Measurements from ENCODE around the gene GSTM3. TPM values are rescaled to one million over a fixed set of nuclear protein-coding genes. Genes with fewer than 3 reads are reported as not detected.
"Not testable (repeated sequence)": the region's sequence is repeated elsewhere in the genome, so short reads cannot be mapped to it uniquely, and the experiment has no call there.

Gene GSTM3
- total RNA-seq, 5 donors from 2014 or later (not counting 1 experiment from before 2014, with no cell fraction given) = 8.4 to 17.1 (median 10.3) TPM

DNA sequence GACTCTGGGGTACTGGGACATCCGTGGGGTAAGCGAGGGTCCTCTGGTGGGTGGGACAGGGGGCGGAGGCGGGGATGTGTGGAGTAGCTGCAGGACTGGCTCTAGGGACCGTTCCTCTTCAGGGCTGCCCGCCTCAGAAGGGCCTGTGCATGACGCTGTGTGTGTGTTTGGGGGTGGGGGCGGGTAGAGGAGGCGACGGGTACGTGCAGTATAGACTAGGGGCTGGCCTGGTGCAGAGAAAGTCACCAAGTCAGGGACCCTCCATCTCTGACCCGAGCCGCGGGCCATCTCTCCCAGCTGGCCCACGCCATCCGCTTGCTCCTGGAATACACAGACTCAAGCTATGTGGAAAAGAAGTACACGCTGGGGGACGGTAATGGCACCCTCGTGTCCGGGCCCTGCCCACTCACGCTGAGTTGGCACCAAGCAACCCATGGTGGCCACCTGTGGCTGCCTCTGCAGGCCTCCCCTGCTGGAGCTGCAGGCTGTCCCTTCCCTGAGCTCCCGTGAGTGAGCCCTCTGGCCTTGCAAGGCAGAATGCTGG is 28.4 kb downstream of the GSTM3 start:
- 87% methylated on average over 19 of the region's 22 CpGs for WGBS (ENCODE audit: insufficient coverage)
- H3K27me3 ChIP-seq (replicated peaks in 1 of 2; ENCODE audit: control insufficient read depth in 2 of 2, extremely low read depth in 1 of 2, insufficient read depth in 2 of 2, low read length in 1 of 2) = peaks cover 0 to 25% of the 10 kb centered on the region in 2 experiments
- no peak overlapping the region for H3K27ac ChIP-seq (ENCODE audit: low read length)
- no peak overlapping the region for H3K4me3 ChIP-seq (ENCODE audit: control insufficient read depth in 1 of 2, extremely low read depth in 1 of 2, low read length in 1 of 2)
- H3K36me3 Mint-ChIP-seq = peaks cover 14% of the 10 kb centered on the region
- ChIA-PET CTCF (no interaction called here), POLR2A (no interaction called here)
- H3K9me3 Mint-ChIP-seq = peaks cover 8 to 17% (median 16%) of the 10 kb centered on the region in 3 donors
- peaks cover 0 to 1% (median 0%) of the 10 kb centered on the region in 3 donors for H3K4me1 Mint-ChIP-seq
- H3K4me3 Mint-ChIP-seq = peak overlapping the region in 1 of 3 donors; percentile 44
- H3K9me3 ChIP-seq = no peaks in the 10 kb centered on the region
- no peak overlapping the region for H3K27ac Mint-ChIP-seq
- no peaks in the 10 kb centered on the region for H3K36me3 ChIP-seq (ENCODE audit: control insufficient read depth in 2 of 2, extremely low read depth in 1 of 2, insufficient read depth in 1 of 2, low read length in 1 of 2)
- H3K27me3 Mint-ChIP-seq = peaks cover 15 to 17% of the 10 kb centered on the region in 2 donors
- DNase-seq (no peak), ATAC-seq (replicated peaks in 1 of 4) (no peak)
- H3K4me1 ChIP-seq (ENCODE audit: control insufficient read depth in 1 of 2, extremely low read depth in 1 of 2, insufficient read depth in 2 of 2, low read length in 2 of 2) = peaks cover 0 to 7% of the 10 kb centered on the region in 2 experiments

DNA sequence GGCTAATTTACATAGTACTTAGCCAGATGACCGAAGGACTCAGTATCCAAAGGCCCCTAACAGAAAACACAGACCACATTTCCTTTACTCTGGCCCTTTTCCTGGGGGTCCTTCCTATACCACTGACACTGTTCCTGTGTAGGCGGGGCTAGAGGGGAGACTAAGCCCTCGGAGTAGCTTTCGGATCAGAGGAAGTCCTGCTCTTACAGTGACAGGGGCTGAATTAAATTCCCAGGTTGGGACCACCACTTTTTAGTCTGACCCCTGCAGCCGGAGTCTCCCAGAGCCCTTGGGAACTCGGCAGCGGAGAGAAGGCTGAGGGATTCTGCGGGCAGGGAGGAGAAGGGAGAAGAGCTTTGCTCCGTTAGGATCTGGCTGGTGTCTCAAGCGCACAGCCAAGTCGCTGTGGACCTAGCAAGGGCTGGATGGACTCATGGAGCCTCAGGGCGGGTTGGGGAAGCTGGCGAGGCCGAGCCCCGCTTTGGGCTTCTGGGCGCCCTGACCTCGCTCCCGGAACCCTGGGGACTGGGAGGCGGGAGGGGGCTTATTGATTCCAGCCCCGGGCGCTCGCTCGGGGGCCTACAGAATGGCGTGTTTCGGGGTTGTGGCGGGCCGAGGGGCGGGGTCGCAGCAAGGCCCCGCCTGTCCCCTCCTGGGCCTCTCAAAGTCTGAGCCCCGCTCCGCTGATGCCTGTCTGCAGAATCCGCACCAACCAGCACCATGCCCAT is 29.1 kb downstream of the GSTM3 start, which contains the start of gene GSTM5:
TSS of gene GSTM5 (plus strand) at position 659 of the 728 bp plus-strand sequence. CDS start at position 721, 62 bp downstream.
- 64% methylated on average over 24 of the region's 33 CpGs for WGBS (ENCODE audit: insufficient coverage)
- H3K27ac ChIP-seq (ENCODE audit: low read length); POLR2A ChIA-PET; H3K36me3 ChIP-seq (ENCODE audit: control insufficient read depth in 2 of 2, extremely low read depth in 1 of 2, insufficient read depth in 1 of 2, low read length in 1 of 2); H3K4me1 ChIP-seq (ENCODE audit: control insufficient read depth in 1 of 2, extremely low read depth in 1 of 2, insufficient read depth in 2 of 2, low read length in 2 of 2); H3K4me1 Mint-ChIP-seq; H3K9me3 ChIP-seq; H3K4me3 ChIP-seq (ENCODE audit: control insufficient read depth in 1 of 2, extremely low read depth in 1 of 2, low read length in 1 of 2); CTCF ChIA-PET: not testable (repeated sequence)
- H3K27ac Mint-ChIP-seq = peak within 1 kb of the TSS in 1 of 2 donors; percentile 84
- ATAC-seq (replicated peaks in 1 of 4) (peak in 2 of 4 experiments; percentile 40 to 55), DNase-seq (peak in 5 of 35 experiments; percentile 1 to 9 (median 5))
- H3K9me3 Mint-ChIP-seq = peaks cover 8 to 17% (median 16%) of the 10 kb centered on the region in 3 donors
- H3K27me3 Mint-ChIP-seq = peaks cover 15 to 17% of the 10 kb centered on the region in 2 donors
- H3K4me3 Mint-ChIP-seq = peak within 1 kb of the TSS in 2 of 3 donors; percentile 44 to 80
- H3K27me3 ChIP-seq (replicated peaks in 1 of 2; ENCODE audit: control insufficient read depth in 2 of 2, extremely low read depth in 1 of 2, insufficient read depth in 2 of 2, low read length in 1 of 2) = peaks cover 0 to 21% of the 10 kb centered on the region in 2 experiments
- H3K36me3 Mint-ChIP-seq = peaks cover 14% of the 10 kb centered on the region

DNA sequence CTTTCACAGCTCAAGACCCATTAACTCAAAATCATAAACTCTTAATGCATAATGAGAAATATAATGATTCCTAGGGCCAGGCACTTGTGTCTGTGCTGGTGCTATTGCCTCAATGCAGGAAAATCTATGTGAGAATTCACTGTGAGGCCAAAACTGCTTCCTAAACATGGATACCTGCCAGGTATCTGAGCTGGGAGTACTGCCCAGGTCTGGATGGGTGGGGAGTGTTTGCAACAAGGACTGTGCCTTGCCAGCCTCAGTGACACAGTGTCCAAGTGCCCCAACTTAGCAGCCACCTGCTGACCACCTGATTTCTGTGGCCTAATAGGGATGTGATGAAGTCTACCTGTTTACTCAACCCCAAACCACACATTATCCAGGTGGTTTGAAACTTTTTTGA is 31.0 kb downstream of the GSTM3 start:
- CTCF ChIA-PET; ATAC-seq (replicated peaks in 1 of 4); H3K9me3 ChIP-seq; H3K4me3 ChIP-seq (ENCODE audit: control insufficient read depth in 1 of 2, extremely low read depth in 1 of 2, low read length in 1 of 2); DNase-seq; H3K4me1 ChIP-seq (ENCODE audit: control insufficient read depth in 1 of 2, extremely low read depth in 1 of 2, insufficient read depth in 2 of 2, low read length in 2 of 2); H3K4me1 Mint-ChIP-seq; H3K27ac ChIP-seq (ENCODE audit: low read length); H3K4me3 Mint-ChIP-seq; H3K27ac Mint-ChIP-seq; H3K36me3 ChIP-seq (ENCODE audit: control insufficient read depth in 2 of 2, extremely low read depth in 1 of 2, insufficient read depth in 1 of 2, low read length in 1 of 2); POLR2A ChIA-PET: not testable (repeated sequence)
- peaks cover 0 to 16% of the 10 kb centered on the region in 2 experiments for H3K27me3 ChIP-seq (replicated peaks in 1 of 2; ENCODE audit: control insufficient read depth in 2 of 2, extremely low read depth in 1 of 2, insufficient read depth in 2 of 2, low read length in 1 of 2)
- Mint-ChIP-seq H3K36me3 (peaks cover 14% of the 10 kb centered on the region), H3K9me3 (peaks cover 8 to 17% (median 16%) of the 10 kb centered on the region in 3 donors), H3K27me3 (peaks cover 12 to 14% of the 10 kb centered on the region in 2 donors)

DNA sequence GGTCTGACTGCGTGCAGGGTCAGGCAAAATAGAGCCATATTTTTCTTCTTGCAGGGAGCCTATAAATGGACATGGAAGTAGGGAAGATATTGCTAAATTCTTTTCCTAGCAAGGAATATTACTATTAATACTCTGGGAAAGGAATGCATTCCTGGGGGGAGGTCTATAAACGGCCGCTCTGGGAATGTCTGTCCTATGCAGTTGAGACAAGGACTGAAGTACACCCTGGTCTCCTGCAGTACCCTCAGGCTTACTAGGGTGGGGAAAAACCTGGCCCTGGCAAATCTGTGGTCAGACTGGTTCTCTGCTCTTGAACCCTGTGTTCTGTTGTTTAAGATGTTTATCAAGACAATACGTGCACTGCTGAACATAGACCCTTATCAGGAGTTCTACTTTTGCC is 31.9 kb downstream of the GSTM3 start:
- peaks cover 20% of the 10 kb centered on the region for H3K36me3 Mint-ChIP-seq
- ATAC-seq (replicated peaks in 1 of 4); H3K4me3 ChIP-seq (ENCODE audit: control insufficient read depth in 1 of 2, extremely low read depth in 1 of 2, low read length in 1 of 2); POLR2A ChIA-PET; H3K27ac Mint-ChIP-seq; DNase-seq; H3K27me3 Mint-ChIP-seq; H3K36me3 ChIP-seq (ENCODE audit: control insufficient read depth in 2 of 2, extremely low read depth in 1 of 2, insufficient read depth in 1 of 2, low read length in 1 of 2); H3K4me1 Mint-ChIP-seq; H3K4me3 Mint-ChIP-seq; H3K4me1 ChIP-seq (ENCODE audit: control insufficient read depth in 1 of 2, extremely low read depth in 1 of 2, insufficient read depth in 2 of 2, low read length in 2 of 2); CTCF ChIA-PET; H3K9me3 ChIP-seq; H3K27ac ChIP-seq (ENCODE audit: low read length): not testable (repeated sequence)
- H3K9me3 Mint-ChIP-seq = peaks cover 13 to 21% (median 16%) of the 10 kb centered on the region in 3 donors
- H3K27me3 ChIP-seq (replicated peaks in 1 of 2; ENCODE audit: control insufficient read depth in 2 of 2, extremely low read depth in 1 of 2, insufficient read depth in 2 of 2, low read length in 1 of 2) = peaks cover 0 to 12% of the 10 kb centered on the region in 2 experiments
- 50% methylated on average over 2 of the region's 4 CpGs for WGBS (ENCODE audit: insufficient coverage)

DNA sequence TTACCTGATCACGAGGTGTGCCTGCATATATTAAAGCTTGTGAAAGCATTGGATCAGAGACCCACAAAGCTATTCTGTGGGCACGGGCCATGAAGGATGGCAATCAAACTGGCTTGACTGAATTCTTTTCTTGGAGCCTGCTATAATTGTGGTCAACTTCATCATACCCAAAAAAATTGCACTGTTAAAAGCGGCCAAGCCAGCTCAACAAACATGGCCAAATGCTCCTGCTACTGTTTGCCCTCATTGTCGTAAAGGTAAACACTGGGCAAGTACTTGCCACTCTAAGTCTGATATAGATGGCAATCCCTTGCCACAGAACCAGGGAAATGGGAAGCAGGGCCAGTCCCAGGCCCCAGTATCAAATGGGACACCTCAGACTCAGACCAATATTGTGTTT is 35.4 kb downstream of the GSTM3 start:
- POLR2A ChIA-PET = no interaction called here
- no peak overlapping the region for H3K4me3 ChIP-seq (ENCODE audit: control insufficient read depth in 1 of 2, extremely low read depth in 1 of 2, low read length in 1 of 2)
- DNase-seq (no peak), ATAC-seq (replicated peaks in 1 of 4) (no peak)
- no peaks in the 10 kb centered on the region for H3K27me3 Mint-ChIP-seq
- no peaks in the 10 kb centered on the region for H3K4me1 ChIP-seq (ENCODE audit: control insufficient read depth in 1 of 2, extremely low read depth in 1 of 2, insufficient read depth in 2 of 2, low read length in 2 of 2)
- no peak overlapping the region for H3K27ac ChIP-seq (ENCODE audit: low read length)
- H3K27ac Mint-ChIP-seq = no peak overlapping the region
- CTCF ChIA-PET = no interaction called here
- H3K36me3 Mint-ChIP-seq = peaks cover 28% of the 10 kb centered on the region
- no peaks in the 10 kb centered on the region for H3K36me3 ChIP-seq (ENCODE audit: control insufficient read depth in 2 of 2, extremely low read depth in 1 of 2, insufficient read depth in 1 of 2, low read length in 1 of 2)
- H3K27me3 ChIP-seq (replicated peaks in 1 of 2; ENCODE audit: control insufficient read depth in 2 of 2, extremely low read depth in 1 of 2, insufficient read depth in 2 of 2, low read length in 1 of 2) = no peaks in the 10 kb centered on the region
- H3K9me3 ChIP-seq = no peaks in the 10 kb centered on the region
- WGBS (ENCODE audit: insufficient coverage) = 89% methylated on average over 4 of the region's 4 CpGs
- no peaks in the 10 kb centered on the region for H3K4me1 Mint-ChIP-seq
- no peak overlapping the region for H3K4me3 Mint-ChIP-seq
- peaks cover 13 to 28% (median 26%) of the 10 kb centered on the region in 3 donors for H3K9me3 Mint-ChIP-seq

DNA sequence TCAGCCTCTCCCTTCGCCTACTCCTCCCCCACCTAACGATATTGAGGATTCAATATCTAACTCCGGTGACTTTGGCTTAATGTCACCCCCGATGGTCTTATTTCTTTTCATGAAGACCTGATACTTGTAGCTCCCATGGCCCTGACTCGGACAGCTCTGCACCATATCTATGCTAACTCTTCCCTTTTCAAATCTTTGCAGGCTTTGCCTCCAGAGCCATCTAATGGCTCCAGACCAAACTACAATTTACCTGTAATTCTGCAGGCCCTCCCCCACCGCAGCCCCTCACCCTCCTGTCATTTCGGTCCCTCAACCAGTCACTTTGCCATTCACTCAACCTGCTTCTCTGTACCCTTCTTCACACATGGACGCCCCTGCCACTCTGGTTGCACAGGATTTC is 36.7 kb downstream of the GSTM3 start:
- Mint-ChIP-seq H3K4me3 (no peak overlapping the region), H3K36me3 (peaks cover 23% of the 10 kb centered on the region), H3K27ac (no peak overlapping the region), H3K27me3 (no peaks in the 10 kb centered on the region), H3K9me3 (peaks cover 13 to 24% (median 22%) of the 10 kb centered on the region in 3 donors), H3K4me1 (no peaks in the 10 kb centered on the region)
- DNase-seq (no peak), ATAC-seq (replicated peaks in 1 of 4) (no peak)
- ChIA-PET POLR2A (no interaction called here), CTCF (no interaction called here)
- Histone ChIP-seq H3K27ac (ENCODE audit: low read length) (no peak overlapping the region), H3K9me3 (no peaks in the 10 kb centered on the region), H3K36me3 (ENCODE audit: control insufficient read depth in 2 of 2, extremely low read depth in 1 of 2, insufficient read depth in 1 of 2, low read length in 1 of 2) (no peaks in the 10 kb centered on the region), H3K27me3 (replicated peaks in 1 of 2; ENCODE audit: control insufficient read depth in 2 of 2, extremely low read depth in 1 of 2, insufficient read depth in 2 of 2, low read length in 1 of 2) (no peaks in the 10 kb centered on the region), H3K4me1 (ENCODE audit: control insufficient read depth in 1 of 2, extremely low read depth in 1 of 2, insufficient read depth in 2 of 2, low read length in 2 of 2) (no peaks in the 10 kb centered on the region), H3K4me3 (ENCODE audit: control insufficient read depth in 1 of 2, extremely low read depth in 1 of 2, low read length in 1 of 2) (no peak overlapping the region)
- 69% methylated on average over 8 of the region's 8 CpGs for WGBS (ENCODE audit: insufficient coverage)

All from T-cell (primary cell).